Spleen (tissue), 7 donors: ENCODE measurements around the gene HRK.

Experiments
- POLR2AphosphoS5 ChIP-seq, 3 donors: sonication (generic); formaldehyde crosslinking; IDR thresholded peaks; one replicate each; pipeline ENCODE4 v1.5.1; 2017; ENCODE audit warnings: antibody characterized with exemption in 3 of 3
- TF ChIP-seq, protein P1 (sequence below), 11 experiments: fragments of 200-600 bp in 7 of 11; fragments of 450-650 bp in 4 of 11; sonication (generic) in 4 of 11; IDR thresholded peaks in 8 of 11; conservative IDR thresholded peaks in 3 of 11; 1 replicate in 7 of 11; 2 replicates in 4 of 11; pipeline versions ENCODE4 v1.4.0 to v1.8.0; 2016 to 2021; ENCODE audit warnings: antibody characterized with exemption in 11 of 11, inconsistent platforms in 4 of 11, mild to moderate bottlenecking in 1 of 11
- donor health status: DM: no; HTN: no; CAD: no; lungs with moderate emphysema.
- donor health status: DM: no; HTN: no; CAD: no.
- donor health status: DM: no; HTN: no; CAD: no.

DNA sequence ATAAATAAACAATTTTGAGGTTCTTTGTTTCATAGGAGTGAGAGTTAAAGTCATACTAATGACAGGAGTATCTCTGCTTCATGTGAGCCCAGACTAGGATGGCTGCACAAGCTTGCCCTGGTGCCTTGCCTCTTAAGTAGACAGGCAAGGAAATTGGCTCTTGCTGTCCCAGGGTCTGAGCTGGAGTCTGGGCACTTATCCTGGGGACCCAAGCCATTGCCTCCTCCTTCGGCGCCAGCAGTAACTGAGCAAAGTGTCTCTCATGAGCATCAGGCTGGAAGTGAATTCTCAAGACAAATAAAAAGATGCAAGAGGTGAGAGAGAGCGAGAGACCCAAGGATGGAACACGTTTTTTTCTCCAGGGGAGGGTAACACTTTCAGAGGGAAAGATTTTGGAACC, 22.6 kb upstream of the HRK start:
- TF ChIP-seq, protein P1, sequence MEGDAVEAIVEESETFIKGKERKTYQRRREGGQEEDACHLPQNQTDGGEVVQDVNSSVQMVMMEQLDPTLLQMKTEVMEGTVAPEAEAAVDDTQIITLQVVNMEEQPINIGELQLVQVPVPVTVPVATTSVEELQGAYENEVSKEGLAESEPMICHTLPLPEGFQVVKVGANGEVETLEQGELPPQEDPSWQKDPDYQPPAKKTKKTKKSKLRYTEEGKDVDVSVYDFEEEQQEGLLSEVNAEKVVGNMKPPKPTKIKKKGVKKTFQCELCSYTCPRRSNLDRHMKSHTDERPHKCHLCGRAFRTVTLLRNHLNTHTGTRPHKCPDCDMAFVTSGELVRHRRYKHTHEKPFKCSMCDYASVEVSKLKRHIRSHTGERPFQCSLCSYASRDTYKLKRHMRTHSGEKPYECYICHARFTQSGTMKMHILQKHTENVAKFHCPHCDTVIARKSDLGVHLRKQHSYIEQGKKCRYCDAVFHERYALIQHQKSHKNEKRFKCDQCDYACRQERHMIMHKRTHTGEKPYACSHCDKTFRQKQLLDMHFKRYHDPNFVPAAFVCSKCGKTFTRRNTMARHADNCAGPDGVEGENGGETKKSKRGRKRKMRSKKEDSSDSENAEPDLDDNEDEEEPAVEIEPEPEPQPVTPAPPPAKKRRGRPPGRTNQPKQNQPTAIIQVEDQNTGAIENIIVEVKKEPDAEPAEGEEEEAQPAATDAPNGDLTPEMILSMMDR (IDR thresholded peaks at IDR 0.05 in 8 of 11, conservative IDR thresholded peaks at IDR 0.05 in 3 of 11): no peak
- no peak for TF ChIP-seq POLR2AphosphoS5 (IDR thresholded peaks at IDR 0.05)
